GM18499 (cell line): ENCODE data around the gene IFITM1.
"Not testable (repeated sequence)": the region's sequence is repeated elsewhere in the genome, so short reads cannot be mapped to it uniquely, and the experiment has no call there.

Experiments used
- ATAC-seq: cut with Tn5 transposase; IDR thresholded peaks from one replicate; pipeline ENCODE4 v1.9.1; 2021; ENCODE audit warnings: moderate number of reproducible peaks; ENCODE audit not compliant: insufficient read depth, unreplicated experiment

The IFITM1 gene

DNA sequence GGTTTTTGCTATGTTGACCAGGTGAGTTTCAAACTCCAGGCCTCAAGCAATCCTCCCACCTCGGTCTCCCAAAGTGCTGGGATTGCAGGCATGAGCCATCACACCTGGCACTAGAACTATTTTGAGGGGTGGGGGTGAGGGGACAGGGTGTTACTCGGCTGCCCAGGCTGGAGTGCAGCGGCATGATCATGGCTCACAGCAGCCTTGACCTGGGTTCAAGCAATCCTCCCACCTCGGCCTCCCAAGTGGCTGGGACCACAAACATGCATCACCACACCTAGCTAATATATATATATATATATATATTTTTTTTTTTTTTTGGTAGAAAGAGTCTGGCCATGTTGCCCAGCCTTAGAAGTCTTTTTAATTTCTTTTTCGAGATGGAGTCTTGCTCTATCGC lies 23.9 kb downstream of the IFITM1 start:
- ATAC-seq: no peak

DNA sequence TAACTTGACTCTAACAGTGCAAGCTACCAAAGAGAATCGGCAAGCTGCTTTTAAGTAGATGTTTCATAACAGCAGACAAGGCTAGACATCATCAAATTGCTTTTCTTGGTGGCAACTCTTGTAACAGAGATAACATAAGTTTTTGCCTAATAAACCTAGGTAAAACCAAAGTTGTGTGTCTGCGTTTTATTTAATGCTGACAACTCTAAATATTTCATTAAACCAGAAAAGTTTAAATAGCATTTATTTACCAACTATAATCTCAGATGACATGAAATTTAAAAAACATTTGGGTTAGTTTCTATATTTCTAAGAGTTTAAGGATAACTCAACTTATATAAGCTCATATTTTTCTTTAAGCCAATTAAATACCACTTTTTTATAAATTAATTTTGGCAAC lies 26.1 kb downstream of the IFITM1 start:
- no peak for ATAC-seq

DNA sequence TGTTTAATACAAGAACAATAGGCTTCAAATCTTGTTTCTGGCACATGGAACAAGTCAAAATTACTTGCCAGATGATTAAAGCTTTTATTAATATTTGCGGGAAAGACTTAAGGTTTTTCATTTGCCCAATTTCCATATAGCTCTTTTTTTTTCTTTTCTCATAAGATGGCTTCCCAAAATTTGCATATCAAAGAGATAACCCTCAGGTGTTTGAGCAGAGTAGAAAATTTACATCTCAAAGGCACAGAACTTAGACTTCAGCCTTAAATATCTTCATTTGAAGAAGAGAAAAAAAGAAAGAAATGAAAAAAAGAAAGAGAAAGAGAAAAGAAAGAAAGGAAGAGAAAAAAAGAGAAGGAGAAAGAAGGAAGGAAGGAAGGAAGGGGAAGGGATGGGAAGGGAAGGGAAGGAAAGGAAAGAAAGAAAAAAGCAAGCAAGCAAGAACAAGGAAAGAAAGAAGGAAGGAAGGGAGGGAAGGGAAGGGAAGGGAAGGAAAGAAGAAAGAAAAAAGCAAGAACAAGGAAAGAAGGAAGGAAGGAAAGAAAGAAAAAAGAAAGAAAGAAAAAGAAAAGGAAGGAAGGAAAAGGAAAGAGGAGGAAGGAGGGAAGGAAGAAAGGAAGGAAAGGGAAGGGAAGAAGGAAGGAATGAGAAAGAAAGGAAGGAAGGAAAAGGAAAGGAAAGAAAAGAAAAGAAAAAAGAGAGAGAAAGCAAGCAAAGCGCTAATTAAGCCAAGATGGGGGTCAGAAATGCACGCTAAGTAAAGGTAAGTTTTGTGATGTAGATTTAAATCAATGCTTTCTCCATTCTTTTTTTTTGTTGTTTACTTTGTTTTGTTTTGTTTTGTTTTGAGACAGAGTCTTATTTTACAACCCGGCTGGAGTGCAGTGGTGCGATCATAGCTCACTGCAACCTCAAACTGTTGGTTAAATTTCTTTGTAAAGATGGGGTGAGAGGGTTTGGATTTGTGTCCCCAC lies 27.0 kb downstream of the IFITM1 start:
- ATAC-seq: no peak

DNA sequence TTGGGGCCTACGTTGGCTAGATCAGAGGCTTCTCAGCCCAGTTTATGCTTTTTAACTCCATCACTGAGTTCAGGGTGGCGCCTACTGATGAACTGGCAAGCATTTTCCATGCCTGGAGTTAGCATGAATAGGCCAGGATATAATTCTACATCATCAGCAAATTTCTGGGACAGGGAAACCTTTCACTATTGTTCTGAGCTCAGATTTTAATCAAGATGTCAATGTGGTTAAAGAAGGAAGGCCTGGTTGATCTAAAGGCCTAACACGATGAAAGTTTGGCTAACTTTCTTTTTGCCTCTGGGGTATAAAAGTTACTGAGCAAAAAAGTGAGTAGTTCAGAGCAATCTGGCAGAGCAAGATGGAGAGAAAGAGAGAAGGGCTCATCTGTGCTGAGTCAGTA lies 28.5 kb downstream of the IFITM1 start:
- no peak for ATAC-seq

DNA sequence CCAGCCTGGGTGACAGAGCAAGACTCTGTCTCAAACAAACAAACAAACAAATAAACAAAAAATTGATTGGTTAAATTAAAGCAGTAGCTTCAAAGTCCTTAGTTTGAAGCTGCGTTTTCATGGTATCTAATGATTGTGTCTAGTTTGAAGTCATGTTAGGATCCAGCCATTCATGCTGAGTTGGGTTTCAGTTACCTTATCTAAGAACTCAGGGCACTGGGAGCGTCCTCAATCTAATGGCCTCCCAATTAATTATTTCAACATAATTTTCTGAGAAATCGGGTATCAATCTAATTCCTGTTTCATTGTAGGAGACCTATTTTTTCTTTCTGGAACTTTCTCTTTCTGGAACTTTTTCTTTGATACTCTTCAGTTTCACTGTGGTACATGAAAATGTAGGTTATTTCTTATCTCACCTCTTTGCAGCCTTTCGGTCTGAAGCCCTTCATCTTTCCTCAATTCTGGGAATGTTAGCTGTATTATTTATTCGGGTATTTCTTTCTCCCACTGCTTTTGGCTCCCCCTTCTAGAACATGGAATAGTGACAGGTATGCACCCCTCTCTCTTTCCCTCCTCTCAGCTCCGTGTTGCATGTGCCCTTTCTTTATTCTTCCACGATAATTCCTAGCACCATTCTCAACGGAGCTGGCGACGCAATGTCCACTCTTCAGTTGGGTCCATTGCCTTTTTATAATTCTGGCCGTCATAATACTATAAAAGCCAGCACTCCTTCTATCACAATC lies 31.2 kb downstream of the IFITM1 start:
- ATAC-seq: no peak

DNA sequence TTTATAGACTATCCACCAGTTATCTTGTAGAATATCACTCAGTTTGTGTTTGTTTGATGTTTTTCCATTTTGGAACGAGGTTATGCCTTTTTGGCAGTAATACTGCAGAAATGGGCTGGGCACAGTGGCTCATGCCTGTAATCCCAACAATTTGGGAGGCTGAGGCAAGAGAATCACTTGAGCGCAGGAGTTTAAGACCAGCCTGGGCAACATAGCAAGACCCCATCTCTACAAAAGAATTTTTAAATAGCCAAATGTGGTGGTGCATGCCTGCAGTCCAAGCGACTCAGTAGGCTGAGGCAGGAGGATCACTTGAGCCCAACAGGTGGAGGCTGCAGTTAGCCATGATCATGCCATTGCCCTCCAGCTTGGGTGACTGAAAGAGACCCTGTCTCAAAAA lies 32.7 kb downstream of the IFITM1 start:
- no peak for ATAC-seq

DNA sequence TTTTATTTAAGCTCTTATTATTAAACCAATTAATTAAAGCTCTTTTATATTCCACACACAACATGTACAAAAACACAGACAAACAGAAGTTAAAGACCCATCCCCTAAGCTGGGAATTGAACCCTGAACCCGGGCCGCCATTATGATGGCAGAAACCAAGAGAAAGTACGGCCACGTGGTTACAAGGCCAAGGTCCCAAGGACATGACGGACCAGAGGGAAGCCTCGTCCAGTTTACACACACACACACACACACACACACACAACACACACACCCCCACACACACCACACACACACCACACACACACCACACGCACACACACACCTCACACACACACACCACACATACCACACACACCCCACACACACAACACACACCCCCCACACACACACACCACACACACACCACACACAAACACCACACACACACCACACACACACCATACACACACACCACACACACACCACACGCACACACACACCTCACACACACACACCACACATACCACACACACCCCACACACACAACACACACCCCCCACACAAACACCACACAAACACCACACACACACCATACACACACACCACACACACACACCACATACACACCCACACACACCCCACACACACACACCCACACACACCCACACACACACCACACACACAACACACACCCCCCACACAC lies 35.6 kb downstream of the IFITM1 start:
- ATAC-seq: not testable (repeated sequence)

DNA sequence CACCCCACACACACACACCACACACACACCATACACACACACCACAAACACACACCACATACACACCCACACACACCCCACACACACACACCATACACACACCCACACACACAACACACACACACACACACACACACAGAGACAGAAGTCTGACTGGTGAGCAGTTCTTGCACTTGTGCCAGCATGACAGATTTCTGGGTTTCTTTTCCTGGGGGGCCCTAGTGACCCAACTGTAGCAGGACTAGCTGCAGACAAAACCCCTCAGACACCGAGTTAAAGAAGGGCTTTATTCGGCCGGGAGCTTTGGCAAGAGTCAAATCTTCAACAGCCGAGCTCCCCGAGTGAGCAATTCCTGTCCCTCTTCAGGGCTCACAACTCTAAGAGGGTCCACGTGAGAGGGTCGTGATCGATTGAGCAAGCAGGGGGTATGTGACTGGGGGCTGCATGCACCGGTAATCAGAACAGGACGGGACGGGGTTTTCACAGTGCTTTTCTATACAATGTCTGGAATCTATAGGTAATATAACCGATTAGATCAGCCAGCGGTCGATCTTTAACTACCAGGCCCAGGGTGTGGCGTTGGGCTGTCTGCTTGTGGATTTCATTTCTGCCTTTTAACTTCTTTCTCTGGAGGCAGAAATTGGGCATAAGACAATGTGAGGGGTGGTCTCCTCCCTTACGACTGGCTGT lies 36.3 kb downstream of the IFITM1 start:
- ATAC-seq: not testable (repeated sequence)

DNA sequence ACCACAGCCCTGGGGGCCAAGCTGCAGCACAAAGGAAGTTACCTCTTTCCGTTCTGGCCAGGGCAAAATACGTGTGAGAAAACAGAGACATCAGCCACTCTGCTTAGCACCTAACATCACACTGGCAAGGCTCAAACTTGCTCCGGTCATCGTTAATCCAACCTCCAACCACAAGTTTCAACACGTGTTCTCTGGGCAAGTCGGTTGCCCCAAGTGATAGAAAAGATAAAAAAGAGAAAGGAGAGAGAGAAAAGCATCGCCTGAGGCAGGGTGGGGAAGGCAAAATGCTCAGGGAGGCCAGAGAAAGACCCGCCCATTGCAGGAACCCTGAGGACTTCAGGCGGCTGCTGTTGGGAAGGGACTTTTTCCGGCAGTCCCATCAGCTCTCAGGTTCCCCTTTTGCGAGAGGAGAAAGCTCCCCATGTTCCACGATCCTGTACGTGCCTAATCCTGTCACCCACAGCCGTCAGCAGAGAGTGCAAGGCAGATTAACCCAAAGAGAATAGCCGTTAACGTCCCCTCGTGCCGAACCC lies 36.9 kb downstream of the IFITM1 start:
- no peak for ATAC-seq

DNA sequence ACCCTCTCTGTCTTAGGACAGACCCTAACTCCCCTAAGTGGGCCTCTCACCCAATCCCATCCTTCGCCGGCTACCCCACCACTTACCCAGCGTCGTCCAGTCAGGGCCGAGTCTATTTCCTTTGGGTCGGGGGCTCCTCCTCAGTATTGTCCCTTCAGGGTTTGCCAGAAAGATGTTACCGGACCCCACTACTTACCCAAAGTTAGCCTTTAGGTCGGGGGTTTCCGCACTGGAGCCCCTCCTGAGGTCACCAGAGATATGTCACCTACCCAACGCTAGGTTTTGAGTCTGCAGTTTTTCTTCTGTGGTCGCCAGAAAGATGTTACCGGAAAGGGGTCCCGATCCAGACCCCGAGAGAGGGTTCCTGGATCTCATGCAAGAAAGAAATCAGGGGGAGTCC lies 37.6 kb downstream of the IFITM1 start:
- no peak for ATAC-seq

DNA sequence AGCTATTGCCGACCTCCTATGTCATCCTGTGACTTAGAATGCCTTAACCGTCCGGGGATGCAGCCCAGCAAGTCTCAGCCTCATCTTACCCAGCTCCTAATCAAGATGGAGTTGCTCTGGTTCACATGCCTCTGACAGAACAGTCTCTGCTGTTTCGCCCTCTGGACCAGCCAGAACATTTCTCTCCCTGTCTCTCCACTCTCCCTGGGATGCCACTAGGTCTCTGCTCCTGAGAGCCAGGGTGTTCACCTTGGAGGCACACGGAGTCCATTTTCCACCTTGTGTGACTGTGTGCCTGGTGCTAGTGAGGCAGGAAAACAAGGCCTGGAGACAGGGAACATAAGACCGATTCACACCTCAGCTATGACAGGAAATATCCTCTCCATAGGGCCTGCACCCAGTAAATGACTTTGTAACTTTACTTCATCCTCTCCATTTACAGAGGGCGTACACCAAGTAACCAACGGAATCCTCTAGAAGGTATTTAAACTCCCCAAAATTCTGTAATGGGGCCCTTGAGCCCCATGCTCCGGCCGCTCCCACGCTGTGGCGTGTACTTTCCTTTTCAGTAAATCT lies 38.7 kb downstream of the IFITM1 start:
- ATAC-seq: no peak

DNA sequence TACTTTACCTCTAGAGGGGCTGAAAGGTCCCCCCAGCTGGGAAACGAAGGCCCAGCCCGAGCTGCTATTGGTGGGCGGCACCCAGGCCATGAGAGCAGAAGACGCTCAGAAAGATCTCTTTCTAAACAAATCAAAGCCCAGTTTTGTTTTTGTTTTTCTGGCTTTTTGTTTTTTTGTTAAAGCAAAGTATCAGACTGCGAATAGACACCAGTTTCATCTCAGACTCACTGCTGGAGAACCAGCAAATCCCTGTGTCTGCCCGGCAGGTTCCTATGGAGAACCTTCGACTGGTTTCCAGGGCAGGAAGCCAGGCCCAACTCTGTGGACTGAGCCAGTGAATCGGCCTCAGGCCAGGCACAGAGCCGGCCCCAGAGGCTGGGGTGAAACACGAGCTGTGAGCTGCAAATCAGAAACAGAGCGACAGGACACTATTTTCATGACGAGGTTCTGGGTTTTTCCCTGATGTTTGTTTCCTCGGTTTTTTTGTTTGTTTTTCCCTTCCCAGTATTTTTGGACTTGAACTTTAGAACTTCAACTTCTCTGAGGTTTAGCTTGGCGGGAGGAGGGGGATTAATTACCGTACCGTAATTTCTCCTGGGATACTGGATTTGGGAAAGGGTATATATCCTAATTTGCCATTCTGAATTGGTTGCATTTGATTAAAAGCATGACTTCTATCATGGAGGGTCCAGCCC lies 39.5 kb downstream of the IFITM1 start:
- no peak for ATAC-seq

DNA sequence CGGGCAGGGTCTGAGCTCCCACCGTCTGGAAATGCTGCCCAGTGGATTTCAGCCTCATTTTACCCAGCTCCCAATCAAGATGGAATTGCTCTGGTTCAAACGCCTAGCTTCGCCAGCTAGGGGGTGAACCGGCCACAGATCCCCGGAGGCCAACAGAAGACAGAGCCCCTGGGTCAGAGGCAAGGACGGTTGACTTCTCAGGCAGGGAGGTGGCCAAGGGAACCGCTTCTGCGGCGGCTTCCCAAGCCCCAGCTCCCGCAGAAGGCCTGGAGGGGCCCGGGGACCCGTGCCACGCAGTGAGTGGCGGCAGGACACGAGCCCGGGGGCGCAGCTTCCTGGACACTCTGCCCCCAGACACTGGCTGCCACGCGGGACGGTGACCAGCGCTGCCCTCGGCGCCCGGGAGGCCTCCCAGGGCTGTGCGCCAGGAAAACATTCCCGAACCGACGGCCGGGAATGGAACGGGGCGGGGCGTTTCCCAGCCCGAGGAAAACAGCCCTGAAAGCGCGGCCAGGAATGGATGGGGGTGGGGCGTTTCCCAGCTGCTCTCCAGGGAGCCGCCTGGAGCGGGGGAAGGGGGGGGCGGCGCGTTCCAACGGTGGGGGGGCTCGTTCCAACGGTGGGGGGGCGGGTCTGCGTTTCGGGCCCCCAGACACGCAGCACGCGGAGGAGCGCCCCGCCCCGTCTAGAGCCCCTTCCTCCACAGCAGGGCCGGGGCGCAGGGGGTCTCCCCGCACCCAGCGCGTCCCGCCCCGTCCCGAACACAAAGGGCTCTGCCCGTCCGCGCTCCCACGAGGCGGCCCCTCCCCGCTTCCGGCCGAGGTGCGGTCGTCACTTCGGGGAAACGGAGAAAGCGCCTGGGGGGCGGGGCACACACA lies 42.0 kb downstream of the IFITM1 start:
- no peak for ATAC-seq

DNA sequence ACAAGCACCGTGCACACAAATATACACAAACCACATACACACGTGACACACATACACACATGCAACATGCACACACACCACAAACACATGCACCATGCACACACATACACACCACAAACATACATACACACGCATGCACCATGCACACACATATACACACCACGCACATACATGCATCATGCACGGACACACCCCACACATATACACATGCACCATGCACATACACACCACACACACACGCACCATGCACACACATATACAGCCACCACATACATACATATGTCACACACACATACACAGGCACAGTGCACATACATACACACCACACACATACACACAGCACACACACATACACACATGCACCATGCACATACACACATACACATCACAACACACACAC lies 42.8 kb downstream of the IFITM1 start:
- no peak for ATAC-seq

DNA sequence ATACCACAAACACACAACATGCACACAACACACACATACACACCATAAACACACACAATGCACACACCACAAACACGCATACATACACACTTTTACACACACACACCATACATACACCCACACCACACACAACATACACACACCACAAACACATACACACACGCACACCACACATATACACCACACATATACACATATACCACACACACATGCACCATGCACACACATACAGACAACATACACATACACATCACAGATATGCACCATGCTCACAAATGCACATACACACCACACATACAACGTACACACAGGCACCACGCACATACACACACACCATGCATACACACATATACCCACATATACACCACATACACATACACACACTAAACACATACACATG lies 43.7 kb downstream of the IFITM1 start:
- no peak for ATAC-seq

DNA sequence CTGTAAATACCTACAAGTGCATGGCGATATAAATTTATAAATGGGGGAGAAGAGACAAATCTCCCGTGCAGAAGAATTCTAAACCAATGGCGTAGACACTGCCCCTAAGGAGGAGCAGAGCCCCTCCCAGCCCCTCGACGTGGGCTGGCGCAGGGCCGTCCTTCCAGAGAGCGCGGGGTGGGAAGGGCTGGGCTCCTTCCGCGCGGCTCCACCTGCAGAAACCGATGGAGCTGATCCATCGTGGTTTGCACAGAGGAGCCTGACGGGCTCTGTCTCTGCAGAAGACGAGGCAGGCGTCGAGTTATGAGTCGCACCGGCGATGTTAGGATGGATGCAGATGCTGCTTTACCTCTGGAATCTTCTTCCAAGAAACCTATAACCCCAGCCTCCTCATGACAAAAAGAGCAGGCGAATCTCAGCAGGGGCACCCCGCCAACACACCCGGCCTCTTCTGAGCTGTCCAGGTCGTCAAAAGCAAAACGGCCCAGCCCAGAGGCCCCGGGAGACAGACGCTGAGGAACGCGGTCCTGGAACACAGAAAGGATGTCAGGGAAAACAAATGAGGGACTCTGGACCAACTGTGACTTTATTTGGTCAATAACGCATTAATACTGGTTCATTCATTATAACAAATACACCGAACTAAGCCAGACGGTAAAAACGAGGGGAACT lies 44.4 kb downstream of the IFITM1 start:
- no peak for ATAC-seq

DNA sequence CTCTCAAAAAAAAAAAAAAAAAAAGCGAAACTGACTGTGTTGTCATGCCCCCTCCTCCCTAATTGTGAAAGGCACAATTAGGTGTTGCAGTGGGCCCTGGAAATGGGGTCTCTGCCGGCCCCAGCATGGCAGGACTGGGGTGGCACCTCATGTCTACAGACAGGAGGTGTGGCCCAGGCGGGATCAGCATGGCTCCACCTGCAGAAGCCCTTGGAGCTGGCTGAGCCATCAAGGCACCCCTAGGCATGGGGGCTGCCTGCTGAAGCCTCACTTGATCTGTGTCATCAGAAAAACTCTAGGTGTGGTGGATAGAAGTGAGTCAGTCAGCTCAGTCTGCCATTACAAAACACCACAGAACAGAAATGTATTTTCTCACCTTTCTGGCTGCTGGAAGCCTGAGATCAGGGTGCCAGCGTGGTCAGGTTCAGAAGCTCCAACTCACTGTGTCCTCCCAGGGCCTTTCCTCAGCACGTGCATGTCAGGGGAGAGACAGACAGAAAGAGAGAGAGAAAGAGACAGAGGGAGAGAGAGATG lies 45.4 kb downstream of the IFITM1 start:
- no peak for ATAC-seq
